HG03025 (cell line): ENCODE results near the gene ENHO.

Source experiments
- ATAC-seq: cut with Tn5 transposase; IDR thresholded peaks from one replicate; pipeline ENCODE4 v1.9.1; 2021; ENCODE audit warnings: mild to moderate bottlenecking, moderate library complexity; ENCODE audit not compliant: unreplicated experiment, low FRiP score

The ENHO gene

GRCh38 chr9:34508951-34509350 is 13.8 kb downstream of the ENHO start:
- ATAC-seq: no peak

DNA sequence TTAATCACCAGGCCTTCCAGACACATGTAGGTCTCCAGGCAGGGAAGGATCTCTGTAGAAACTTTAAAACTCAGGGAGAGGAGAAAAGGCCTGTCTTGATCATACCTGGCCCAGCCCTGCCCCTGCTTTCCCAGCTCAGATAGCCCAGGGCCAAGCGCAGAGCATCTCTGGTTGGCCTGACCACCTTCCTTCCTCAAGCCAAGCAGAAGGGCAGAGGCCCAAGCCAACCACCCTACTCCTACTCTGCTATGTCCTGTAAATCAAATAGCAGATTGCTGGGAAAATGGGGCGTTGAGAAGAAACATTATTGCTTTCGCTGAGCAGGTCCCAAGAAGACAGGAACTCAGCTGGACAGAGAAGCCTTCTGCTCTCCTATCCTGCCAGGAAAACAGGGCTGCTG is 14.3 kb downstream of the ENHO start:
- no peak for ATAC-seq

- ATAC-seq: no peak
Observed at GRCh38 chr9:34507966-34508365, 14.8 kb downstream of the ENHO start.

GRCh38 chr9:34507556-34507955 is 15.2 kb downstream of the ENHO start:
- no peak for ATAC-seq

GRCh38 chr9:34506623-34507022 is 16.2 kb downstream of the ENHO start:
- no peak for ATAC-seq

DNA sequence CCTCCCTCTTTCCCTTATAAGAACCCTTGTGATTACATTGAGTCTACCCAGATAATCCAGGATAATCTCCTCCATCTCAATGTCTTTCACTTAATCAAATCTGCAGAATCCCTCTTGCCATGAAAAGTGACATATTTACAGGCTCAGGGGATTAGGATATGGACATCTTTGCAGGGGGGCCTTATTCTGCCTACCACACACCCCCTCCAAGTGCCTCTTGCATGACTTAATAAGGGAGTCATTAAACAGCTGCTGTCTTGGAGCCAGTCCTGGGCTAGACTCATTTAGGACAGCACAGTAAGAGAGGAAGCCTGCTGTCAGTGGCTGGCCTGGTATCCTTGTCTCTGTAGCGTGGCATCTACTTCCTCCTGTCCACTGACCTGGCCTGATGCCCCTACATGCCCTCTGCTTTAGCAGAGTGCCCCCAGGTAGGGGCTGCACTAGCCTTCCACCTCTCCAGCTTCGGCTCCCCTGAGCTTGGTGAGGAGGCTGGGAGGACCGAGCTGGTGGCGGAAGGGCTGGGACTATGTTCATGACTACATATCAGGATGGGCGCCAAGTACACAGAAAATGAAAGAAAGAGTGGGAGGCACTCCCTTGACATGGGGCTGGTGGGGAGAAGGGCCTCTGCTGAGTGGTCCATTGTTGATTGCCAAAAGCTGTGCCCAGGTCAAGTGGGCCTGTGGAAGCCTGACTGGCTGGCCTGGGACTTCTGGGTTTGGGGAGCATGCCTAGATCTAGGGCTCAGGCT is 17.2 kb downstream of the ENHO start:
- ATAC-seq: no peak

DNA sequence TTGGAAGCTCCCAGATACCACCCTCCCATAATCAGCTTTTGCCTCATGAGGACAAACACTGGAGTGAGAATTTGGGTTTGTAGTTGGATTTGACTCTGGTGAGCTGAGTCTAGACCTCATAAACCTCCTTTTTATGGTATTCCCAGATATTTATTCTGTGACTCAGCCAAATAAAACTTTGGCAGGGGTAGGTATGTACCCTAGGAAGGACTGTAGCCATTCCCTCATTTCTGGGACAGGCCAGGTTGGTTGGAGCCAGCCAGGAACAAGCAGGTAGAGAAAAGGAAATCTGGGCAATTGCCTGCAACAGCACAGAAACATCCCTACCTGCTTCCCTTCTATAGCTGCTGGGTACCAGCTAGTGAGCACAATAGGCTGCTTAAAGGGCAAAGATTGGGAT is 19.4 kb downstream of the ENHO start:
- ATAC-seq: no peak

DNA sequence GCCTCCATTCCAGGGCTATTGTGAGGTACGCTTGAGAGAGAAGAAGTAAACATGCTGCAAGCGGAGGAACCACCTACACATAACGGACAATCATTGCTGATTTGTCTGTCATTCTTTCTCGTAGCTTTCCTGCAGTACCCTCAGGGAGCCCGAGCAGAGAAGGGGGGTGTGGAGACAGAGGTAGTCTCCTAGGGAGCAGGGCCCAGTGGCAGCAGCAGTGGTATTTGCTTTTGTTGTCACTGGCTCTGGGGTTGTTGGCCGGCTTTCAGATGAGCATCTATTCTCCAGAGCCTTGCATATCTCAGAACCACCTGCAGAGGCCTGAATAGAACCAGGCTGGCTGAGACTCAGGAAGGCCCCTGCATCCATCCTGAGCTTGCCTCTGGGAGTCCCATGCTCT is 19.9 kb downstream of the ENHO start:
- ATAC-seq: no peak

DNA sequence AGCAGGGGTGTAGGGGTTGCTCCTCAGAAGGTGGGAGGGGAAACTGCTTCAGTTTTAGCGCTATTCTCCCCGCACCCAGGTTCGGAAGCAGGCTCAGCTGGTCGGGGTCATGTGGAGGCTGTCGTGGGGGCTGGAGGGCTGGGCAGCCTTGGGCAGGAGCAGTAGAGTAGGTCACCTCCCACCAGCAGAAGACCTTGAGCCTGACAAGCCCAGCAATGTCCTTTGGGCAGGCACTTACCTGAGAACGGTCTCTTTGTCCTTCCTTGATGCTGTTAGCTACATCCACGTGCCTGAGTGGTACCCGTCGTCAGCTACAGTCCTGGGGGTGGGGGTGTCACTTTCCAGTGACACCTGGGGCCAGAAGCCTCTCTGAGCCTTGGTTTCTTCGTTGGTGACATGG is 20.3 kb downstream of the ENHO start:
- no peak for ATAC-seq

- no peak for ATAC-seq
Observed at GRCh38 chr9:34501889-34502425, 20.8 kb downstream of the ENHO start.

DNA sequence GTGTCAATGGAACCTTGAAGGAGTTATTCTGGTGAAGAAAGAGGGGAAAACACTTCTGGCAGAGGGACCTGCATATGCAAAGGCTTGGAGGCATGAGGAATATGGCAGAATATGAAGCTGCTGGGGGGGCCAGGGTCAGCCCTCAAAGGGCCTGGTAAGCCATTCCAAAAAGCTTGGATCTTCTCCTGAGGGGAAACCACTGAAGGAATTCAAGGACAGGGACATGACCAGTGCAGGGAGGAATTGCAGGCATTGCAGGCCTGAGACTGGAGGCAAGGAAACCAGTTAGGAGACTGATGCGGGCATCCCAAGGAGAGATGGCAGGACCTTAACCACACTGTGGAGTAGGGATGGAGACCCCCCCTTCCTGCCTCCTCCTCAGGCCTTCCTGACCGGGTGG is 21.4 kb downstream of the ENHO start:
- ATAC-seq: no peak

DNA sequence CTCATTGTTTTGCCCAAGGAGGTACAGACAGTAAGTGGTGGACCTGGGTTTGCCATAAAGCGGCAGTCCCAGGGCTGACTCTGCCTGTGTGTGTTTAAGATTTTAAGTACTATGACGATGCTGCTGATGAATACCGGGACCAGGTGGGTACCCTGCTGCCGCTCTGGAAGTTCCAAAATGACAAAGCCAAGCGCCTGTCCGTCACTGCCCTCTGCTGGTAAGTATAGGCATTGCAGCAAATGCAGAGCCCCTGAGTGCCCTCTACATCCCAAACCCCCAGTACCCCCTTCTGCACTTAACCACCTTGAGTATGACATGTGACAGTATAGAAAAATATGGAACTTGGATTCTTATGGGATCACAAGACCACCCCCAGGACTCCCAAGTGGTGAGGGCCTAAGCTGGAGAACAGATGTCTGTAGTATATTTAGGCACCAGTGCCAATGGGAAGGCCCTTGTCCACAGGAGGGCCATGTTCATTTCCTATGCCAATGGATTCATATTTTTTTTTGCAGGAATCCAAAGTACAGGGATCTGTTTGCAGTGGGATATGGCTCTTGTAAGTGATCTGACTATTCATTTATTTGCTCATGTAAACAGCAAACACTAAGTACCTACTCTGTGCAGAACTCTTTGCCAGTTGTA is 22.0 kb downstream of the ENHO start:
- no peak for ATAC-seq

GRCh38 chr9:34499076-34499475 is 23.7 kb downstream of the ENHO start:
- no peak for ATAC-seq

GRCh38 chr9:34498553-34498952 is 24.2 kb downstream of the ENHO start:
- no peak for ATAC-seq

DNA sequence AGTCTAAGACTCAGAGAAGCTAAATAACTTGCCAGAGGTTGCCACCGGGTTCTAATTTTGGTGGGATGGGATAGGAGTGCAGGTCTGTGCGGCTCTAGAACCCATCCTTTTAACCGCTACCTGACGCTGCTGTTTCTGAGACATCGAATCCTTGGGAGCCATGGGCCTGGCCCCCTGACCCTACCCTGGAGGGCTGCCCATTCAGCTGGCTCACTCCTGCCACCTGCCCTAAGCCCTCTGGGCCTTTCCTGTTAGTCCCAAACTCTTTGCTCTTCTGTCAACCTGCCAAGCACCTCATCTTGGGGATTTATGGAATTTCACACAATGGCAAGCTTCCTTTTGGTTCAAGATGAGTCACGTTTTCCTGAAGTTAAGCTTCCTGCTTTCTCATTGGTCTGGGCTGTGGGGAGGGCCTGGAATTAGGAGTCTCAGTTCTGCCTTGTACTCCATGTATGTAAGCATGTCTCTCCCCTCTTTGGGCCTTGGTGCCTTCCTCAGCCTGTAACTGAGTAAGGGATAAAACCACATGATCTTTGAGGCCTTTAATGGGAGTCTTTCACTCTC is 26.6 kb downstream of the ENHO start:
- no peak for ATAC-seq

DNA sequence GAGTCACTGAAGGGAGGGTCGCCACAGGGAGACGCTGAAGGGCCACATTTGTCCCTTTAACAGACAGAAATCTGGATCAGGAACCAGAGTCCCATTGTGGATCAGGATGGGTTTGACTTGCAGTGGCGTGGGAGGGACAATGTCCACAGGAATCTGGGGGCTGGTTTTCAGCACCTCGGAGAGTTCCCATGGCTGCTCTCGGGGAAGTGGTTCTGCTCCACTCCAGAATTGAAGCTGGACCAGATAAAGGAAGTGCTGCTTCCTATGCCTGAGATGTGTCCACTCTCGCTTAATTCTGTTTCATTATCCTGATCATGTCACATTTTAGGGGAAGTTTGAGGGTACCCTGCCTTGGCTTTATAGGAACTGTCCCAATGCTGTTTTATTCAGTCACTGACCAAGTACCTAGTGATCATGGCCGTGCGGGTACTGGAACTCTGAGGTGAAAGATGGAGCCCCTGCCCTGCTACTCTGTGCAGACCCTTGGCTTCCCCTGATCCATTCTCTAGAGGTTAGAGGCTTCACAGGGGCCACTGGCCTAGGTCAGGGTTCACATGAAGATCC is 28.7 kb downstream of the ENHO start:
- ATAC-seq: no peak

DNA sequence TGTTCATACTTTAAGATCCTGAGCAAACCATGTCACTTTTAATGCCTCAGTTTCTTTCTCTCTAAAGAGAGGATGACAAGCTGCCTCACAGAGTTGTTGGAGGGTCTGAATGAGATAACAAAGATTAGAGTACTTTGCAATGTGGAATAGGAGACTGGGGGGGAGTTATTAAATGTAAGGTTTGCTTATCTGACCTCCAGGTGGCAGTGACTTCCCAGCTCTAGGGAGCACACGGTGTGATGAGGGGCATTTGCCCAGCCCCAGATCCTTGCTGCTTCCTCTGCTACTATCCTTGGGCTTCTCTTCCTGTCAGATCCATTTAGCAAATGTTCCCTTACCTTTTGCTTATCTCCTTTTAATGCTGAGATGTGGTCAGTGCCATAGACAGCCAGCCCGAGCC is 30.7 kb downstream of the ENHO start:
- ATAC-seq: no peak

DNA sequence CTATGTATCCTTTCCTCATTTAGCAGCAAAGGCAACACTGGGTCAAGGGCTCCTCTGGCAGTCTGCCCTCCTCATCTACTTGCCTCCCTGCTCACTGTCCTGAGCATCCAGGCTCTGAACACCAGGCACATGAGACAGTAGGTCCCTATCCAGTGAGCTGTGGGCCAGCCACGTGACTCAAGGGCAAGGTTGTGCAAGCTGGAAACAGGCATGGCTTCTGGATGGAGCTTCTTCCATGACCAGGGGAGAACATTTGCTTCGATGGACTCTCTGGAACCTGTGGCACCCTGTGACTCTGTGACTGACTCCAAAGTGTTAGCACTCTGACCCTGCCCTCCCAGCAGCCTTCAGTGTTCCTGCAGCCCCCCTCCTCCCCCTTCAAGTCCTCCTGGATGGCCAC is 31.2 kb downstream of the ENHO start:
- ATAC-seq: no peak

GRCh38 chr9:34490760-34491159 is 32.0 kb downstream of the ENHO start:
- ATAC-seq: no peak

DNA sequence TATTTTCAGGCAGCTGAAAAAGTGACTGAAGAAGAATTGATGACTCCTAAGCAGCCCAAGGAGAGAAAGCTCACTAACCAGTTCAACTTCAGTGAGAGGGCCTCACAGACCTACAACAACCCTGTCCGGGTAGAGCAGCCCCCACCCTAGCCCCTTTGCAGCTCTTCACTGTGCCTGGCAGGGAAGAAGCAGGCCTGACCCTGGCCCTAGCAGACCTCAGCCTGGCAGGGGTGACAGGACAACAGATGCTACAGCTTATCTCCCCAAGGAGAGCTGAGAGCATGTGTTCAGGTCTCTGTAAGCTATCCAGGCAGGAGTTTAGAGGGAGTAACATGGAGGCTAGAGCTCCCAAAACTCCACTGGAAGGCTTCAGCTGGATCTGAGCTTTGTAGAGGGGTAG is 32.4 kb downstream of the ENHO start:
- no peak for ATAC-seq

DNA sequence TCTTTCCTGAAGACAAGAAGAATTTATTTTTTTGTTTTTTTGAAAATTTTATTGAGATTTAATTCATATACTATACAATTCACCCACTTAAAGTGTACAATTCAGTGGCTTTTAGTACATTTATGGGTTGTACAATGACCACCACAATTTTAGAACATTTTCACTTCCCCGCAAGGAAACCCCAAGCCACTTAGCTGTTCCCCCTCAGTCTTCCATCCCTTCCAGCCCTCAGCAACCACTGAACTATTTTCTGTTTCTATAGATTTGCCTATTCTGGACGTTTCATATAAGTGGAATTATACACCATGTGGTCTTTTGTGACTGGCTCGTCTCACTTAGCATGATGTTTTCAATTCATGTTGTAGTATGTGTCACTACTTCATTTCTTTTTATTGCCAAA is 36.2 kb downstream of the ENHO start:
- no peak for ATAC-seq

- no peak for ATAC-seq
Observed at GRCh38 chr9:34485822-34486221, 37.0 kb downstream of the ENHO start.
